GM12873 (cell line): Measurements from ENCODE around the gene SLC4A1.

Experiments used
- TF ChIP-seq, protein P1 (sequence below): IDR thresholded peaks from 2 replicates; pipeline ENCODE4 v1.5.1; 2012; ENCODE audit warnings: low read depth, mild to moderate bottlenecking, moderate library complexity, low read length, control low read depth; ENCODE audit not compliant: insufficient read depth; ENCODE audit errors: missing control alignments

The SLC4A1 gene

DNA sequence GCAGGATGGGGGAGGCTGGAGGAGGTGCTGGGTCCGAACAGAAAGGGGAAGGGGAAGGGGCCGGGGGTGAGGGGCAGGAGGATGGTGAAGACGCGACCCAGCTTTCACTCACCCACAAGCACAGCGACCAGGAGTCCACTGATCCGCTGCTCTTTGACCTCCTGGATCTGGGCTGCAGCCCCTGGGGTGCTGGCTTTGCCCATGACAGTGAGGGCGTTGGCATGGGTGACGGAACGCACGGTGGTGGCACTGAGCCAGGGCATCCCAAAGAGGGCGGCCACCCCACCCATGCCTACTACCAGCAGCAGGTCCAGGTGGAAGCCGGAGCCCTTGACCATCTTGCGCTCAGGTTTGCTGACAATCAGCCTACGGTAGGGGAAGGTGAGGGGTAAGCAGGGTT is 14.9 kb downstream of the SLC4A1 start:
- TF ChIP-seq, protein P1, sequence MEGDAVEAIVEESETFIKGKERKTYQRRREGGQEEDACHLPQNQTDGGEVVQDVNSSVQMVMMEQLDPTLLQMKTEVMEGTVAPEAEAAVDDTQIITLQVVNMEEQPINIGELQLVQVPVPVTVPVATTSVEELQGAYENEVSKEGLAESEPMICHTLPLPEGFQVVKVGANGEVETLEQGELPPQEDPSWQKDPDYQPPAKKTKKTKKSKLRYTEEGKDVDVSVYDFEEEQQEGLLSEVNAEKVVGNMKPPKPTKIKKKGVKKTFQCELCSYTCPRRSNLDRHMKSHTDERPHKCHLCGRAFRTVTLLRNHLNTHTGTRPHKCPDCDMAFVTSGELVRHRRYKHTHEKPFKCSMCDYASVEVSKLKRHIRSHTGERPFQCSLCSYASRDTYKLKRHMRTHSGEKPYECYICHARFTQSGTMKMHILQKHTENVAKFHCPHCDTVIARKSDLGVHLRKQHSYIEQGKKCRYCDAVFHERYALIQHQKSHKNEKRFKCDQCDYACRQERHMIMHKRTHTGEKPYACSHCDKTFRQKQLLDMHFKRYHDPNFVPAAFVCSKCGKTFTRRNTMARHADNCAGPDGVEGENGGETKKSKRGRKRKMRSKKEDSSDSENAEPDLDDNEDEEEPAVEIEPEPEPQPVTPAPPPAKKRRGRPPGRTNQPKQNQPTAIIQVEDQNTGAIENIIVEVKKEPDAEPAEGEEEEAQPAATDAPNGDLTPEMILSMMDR: no peak

DNA sequence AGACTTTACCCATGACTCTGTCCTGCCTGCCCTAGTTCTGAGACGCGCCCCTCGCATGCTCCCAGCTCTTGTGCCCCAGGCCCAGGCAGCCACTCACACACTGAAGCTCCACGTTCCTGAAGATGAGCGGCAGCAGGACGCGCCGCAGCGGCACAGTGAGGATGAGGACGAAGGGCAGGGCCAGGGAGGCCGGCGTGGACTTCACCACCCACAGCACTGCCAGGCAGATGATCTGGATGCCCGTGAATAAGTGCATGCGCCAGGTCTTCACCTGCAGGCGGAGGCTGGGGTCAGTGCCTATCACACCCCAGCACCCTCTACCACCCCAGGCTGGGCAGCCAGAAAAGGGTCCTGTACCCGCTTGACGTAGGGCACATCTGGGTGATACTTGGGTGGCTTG is 16.9 kb downstream of the SLC4A1 start:
- TF ChIP-seq, protein P1: peak; percentile 7

DNA sequence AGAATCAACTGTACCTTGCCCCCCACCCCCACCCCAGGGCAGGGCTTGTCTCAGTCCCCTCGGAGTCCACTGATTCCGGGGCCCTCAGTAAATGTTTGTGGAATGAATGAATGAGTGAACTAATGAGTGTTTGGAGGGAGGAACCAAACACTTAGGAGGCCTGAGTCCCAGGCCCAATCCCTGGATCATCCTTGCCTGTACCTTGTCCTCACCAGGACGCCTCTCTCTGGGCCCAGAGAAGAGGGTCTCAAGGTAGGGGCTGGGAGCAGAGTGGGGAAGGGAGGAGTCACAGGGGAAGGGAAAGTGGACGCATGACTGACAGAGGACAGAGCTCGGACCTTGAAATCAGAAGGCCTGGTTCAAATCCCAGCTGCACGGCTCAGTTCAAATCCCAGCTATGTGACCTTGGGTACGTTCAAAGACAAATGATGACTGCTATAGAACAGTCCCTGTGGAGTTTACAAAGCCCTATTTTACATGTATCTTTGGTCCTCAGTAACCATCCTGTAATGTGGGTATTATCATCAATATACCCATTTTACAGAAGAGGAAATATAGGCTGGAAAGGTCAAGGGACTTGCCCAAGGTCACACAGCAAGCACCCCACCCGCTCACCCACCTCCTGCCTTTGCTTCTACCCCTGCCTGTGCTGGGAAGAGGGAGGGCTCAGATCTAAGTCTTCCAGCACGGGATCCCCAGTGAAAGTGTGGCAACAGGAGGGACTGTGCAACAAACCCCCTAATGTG is 18.3 kb downstream of the SLC4A1 start:
- TF ChIP-seq, protein P1: no peak

DNA sequence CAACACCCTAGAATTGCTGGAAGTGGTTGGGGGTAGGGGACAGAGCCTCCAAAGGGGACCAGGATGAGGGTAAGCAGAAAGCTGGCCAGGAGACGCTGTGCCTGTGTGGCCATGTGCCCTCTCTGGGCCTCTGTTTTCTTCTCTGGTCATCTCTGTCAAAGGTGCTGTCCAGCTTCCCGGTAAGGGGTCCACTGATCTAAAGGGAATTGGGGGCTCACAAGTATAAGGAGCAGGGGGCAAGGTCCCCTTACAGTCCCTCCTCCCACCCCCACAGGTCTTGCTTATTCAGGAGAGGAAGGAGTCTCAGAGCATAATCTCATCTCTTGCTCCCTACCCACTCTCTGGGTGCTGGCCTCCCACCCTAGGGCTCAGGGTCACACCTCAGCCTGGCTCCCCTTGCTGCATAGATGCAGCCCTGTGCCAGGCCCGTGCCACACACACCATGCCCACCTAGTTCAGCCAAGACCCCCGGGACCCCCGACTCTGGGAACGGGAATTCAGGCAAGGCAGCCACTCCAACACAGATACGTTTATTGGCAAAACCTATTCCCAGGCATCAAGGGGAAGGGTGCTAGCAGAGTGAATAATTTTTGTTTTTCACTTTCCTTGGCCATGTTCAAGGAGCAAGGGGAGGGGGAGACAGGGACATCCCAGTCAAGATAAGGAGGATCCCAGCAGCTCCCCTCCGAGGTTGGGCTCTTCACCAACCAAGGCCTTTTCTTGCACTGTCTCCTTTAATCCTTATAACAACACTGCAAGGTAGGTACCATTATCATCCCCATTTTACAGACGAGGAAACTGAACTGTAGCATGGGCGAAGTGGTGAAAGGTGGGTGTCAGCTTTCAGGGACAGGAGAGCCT is 19.8 kb downstream of the SLC4A1 start:
- TF ChIP-seq, protein P1: no peak

DNA sequence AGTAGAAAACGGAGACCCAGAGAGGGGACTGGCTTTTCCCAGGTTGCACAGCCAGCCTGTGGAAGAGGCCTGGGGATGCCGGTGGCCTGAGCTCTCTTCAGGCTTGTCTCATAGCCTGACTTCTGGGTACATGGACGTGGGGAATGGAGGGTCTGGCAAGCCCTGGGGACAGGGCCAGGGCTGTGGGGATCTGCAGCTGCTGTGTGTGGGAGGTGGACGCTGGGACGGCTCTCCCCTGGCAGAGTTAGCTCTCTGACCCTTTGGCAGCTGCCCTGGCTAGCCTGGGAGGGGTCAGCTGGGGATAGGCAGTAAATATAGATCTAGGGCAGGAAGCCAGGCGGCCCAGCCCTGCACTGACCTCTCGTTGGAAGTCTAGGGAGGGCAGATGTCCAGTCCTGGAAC is 20.5 kb downstream of the SLC4A1 start:
- TF ChIP-seq, protein P1: no peak

DNA sequence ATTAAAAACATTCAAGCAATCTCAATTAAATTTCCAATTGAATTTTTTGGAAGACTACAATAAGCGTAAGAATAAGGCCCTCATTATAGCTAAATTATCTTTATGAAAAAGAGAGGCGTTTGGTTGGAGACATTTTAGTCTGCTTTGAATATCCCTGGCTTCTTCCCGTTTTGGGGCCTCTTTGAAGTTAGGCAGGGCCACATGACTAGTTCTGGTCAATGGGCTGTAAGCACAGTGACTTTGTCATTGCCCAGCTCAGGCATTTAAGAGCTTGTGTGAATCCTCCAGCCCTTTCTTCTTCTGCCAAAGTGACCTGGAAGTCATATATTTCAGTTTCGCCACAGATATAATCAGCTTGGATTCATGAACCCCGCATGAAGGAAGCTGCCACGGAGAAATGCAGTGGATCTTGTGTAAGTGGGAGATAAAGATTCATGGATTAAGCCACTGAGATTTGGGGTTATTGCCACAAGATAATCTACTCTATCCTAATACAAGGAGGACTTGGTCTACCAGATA is 26.8 kb downstream of the SLC4A1 start:
- TF ChIP-seq, protein P1: no peak

DNA sequence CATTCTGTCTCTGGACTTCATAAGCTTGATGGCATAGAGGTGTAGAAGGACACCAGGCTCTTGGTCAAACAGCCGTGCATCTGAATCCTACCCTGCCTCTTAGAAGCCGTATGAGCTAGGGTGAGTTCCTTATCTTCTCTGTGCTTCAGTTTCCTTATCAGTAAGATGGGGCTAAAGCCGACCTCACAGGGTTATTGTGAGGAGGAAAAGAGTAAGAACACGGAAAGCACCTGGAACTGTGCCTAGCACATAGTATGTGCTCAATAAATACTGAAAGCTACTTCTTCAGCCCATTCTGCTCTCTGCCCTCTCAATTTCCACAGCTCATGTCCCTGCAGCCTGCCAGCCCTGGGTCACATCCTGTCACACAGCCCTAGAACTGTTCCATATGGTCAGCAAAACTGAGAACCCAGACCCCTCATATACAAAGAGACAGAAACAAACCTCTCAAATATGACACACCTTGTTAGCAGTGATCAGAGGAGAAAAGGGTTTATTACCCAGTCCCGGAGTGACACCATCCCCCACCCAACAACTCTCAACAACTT is 31.4 kb downstream of the SLC4A1 start:
- TF ChIP-seq, protein P1: no peak
